ENCODE measurements around the gene ACTMAP. TPM values are rescaled to one million over a fixed set of nuclear protein-coding genes. Genes with fewer than 3 reads are reported as not detected.

ACTMAP gene
- total and polyA plus RNA-seq, 2 of the 13 experiments (the other 11 are each of a cell fraction or from before 2014, with no cell fraction given), result 2.2 to 7.9 TPM

GRCh38 chr19:40798683-40799557 lies 48.6 kb upstream of the ACTMAP start, which contains the start of gene EGLN2 (continued):
- TF ChIP-seq ZHX1 (CRISPR knock-in tag; IDR thresholded peaks at IDR 0.05; ENCODE audit: low read depth) (no peak), SKI (IDR thresholded peaks at IDR 0.05; ENCODE audit: partially characterized antibody) (no peak), ATAD3A (CRISPR knock-in tag; IDR thresholded peaks at IDR 0.05) (no peak), ZMYM4 (CRISPR knock-in tag; IDR thresholded peaks at IDR 0.05) (no peak), ZNF430 (CRISPR knock-in tag; IDR thresholded peaks at IDR 0.05) (no peak), ZNF780A (CRISPR knock-in tag; IDR thresholded peaks at IDR 0.05) (no peak), TFAP4 (IDR thresholded peaks at IDR 0.05; ENCODE audit: borderline replicate concordance, low read depth) (no peak), PHF5A (CRISPR knock-in tag; IDR thresholded peaks at IDR 0.05; ENCODE audit: low read depth, unreplicated experiment) (no peak), PRDM10 (CRISPR knock-in tag; IDR thresholded peaks at IDR 0.05; ENCODE audit: low read depth) (0 out of 2 replicates have a peak, but pooled peaks have one; percentile 36)
- TF ChIP-seq, protein P1, sequence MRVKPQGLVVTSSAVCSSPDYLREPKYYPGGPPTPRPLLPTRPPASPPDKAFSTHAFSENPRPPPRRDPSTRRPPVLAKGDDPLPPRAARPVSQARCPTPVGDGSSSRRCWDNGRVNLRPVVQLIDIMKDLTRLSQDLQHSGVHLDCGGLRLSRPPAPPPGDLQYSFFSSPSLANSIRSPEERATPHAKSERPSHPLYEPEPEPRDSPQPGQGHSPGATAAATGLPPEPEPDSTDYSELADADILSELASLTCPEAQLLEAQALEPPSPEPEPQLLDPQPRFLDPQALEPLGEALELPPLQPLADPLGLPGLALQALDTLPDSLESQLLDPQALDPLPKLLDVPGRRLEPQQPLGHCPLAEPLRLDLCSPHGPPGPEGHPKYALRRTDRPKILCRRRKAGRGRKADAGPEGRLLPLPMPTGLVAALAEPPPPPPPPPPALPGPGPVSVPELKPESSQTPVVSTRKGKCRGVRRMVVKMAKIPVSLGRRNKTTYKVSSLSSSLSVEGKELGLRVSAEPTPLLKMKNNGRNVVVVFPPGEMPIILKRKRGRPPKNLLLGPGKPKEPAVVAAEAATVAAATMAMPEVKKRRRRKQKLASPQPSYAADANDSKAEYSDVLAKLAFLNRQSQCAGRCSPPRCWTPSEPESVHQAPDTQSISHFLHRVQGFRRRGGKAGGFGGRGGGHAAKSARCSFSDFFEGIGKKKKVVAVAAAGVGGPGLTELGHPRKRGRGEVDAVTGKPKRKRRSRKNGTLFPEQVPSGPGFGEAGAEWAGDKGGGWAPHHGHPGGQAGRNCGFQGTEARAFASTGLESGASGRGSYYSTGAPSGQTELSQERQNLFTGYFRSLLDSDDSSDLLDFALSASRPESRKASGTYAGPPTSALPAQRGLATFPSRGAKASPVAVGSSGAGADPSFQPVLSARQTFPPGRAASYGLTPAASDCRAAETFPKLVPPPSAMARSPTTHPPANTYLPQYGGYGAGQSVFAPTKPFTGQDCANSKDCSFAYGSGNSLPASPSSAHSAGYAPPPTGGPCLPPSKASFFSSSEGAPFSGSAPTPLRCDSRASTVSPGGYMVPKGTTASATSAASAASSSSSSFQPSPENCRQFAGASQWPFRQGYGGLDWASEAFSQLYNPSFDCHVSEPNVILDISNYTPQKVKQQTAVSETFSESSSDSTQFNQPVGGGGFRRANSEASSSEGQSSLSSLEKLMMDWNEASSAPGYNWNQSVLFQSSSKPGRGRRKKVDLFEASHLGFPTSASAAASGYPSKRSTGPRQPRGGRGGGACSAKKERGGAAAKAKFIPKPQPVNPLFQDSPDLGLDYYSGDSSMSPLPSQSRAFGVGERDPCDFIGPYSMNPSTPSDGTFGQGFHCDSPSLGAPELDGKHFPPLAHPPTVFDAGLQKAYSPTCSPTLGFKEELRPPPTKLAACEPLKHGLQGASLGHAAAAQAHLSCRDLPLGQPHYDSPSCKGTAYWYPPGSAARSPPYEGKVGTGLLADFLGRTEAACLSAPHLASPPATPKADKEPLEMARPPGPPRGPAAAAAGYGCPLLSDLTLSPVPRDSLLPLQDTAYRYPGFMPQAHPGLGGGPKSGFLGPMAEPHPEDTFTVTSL (CRISPR knock-in tag; IDR thresholded peaks at IDR 0.05; ENCODE audit: borderline replicate concordance), result no peak
- TF ChIP-seq, protein P2, sequence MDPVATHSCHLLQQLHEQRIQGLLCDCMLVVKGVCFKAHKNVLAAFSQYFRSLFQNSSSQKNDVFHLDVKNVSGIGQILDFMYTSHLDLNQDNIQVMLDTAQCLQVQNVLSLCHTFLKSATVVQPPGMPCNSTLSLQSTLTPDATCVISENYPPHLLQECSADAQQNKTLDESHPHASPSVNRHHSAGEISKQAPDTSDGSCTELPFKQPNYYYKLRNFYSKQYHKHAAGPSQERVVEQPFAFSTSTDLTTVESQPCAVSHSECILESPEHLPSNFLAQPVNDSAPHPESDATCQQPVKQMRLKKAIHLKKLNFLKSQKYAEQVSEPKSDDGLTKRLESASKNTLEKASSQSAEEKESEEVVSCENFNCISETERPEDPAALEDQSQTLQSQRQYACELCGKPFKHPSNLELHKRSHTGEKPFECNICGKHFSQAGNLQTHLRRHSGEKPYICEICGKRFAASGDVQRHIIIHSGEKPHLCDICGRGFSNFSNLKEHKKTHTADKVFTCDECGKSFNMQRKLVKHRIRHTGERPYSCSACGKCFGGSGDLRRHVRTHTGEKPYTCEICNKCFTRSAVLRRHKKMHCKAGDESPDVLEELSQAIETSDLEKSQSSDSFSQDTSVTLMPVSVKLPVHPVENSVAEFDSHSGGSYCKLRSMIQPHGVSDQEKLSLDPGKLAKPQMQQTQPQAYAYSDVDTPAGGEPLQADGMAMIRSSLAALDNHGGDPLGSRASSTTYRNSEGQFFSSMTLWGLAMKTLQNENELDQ (CRISPR knock-in tag; IDR thresholded peaks at IDR 0.05; ENCODE audit: borderline replicate concordance), result no peak
